WTC11 (cell line): ENCODE data around the gene PHF21B. TPM values are rescaled to one million over a fixed set of nuclear protein-coding genes. Genes with fewer than 3 reads are reported as not detected.

Experiments used
- ATAC-seq: fragments of 200-7000 bp; cut with Tn5 transposase; 2 replicates; pipeline ENCODE4 v1.10.0; 2021; ENCODE audit warnings: mild to moderate bottlenecking, moderate library complexity
- CTCF ChIA-PET: fragments of 300-600 bp; sonication (Branson Sonifier 250); formaldehyde crosslinking; loops from one replicate; lab custom pipeline; 2021; ENCODE audit warnings: antibody characterized with exemption; lab: Charles Lee
- POLR2A ChIA-PET: fragments of 350-600 bp; sonication (Branson Sonifier 250); formaldehyde crosslinking; loops from one replicate; lab custom pipeline; 2021; ENCODE audit warnings: antibody characterized with exemption; lab: Charles Lee
- DNase-seq: peaks from one replicate; pipeline ENCODE4 v3.0.0; 2021; ENCODE audit warnings: low spot score
- H3K27ac Mint-ChIP-seq: 2 replicates; pipeline ENCODE4 v1.8.0; 2021; ENCODE audit warnings: mixed read lengths
- H3K27me3 Mint-ChIP-seq: 2 replicates; pipeline ENCODE4 v1.8.0; 2021; ENCODE audit warnings: low read depth, mild to moderate bottlenecking, moderate library complexity, mixed read lengths
- H3K36me3 Mint-ChIP-seq: 2 replicates; pipeline ENCODE4 v1.8.0; 2021; ENCODE audit warnings: mixed read lengths
- H3K4me1 Mint-ChIP-seq: 2 replicates; pipeline ENCODE4 v1.8.0; 2022; ENCODE audit warnings: mixed read lengths
- H3K4me3 Mint-ChIP-seq: 2 replicates; pipeline ENCODE4 v1.8.0; 2021; ENCODE audit warnings: mild to moderate bottlenecking, moderate library complexity, mixed read lengths
- H3K9me3 Mint-ChIP-seq: 2 replicates; pipeline ENCODE4 v1.8.0; 2021; ENCODE audit warnings: mixed read lengths
- ATF1 ChIP-seq: sonication (generic); formaldehyde crosslinking; IDR thresholded peaks from 2 replicates; pipeline ENCODE4 v1.8.1; 2023; ENCODE audit warnings: mild to moderate bottlenecking, moderate library complexity, missing genetic modification reagents
- ATF2 ChIP-seq: sonication (generic); formaldehyde crosslinking; IDR thresholded peaks from 2 replicates; pipeline ENCODE4 v1.8.1; 2022; ENCODE audit warnings: low read depth, missing genetic modification reagents, borderline replicate concordance
- ELF4 ChIP-seq: sonication (generic); formaldehyde crosslinking; IDR thresholded peaks from 2 replicates; pipeline ENCODE4 v1.8.1; 2022; ENCODE audit warnings: low read depth, mild to moderate bottlenecking, moderate library complexity, missing genetic modification reagents
- GRHL2 ChIP-seq: fragments of 250-450 bp; sonication (Bioruptor Pico); IDR thresholded peaks from 2 replicates; pipeline ENCODE4 v1.8.0; 2022; ENCODE audit warnings: mild to moderate bottlenecking, moderate library complexity; ENCODE audit not compliant: insufficient replicate concordance, severe bottlenecking
- KAT7 ChIP-seq: sonication (generic); formaldehyde crosslinking; IDR thresholded peaks from 2 replicates; pipeline ENCODE4 v1.8.1; 2023; ENCODE audit warnings: missing genetic modification reagents, mild to moderate bottlenecking, borderline replicate concordance
- MLX ChIP-seq: sonication (generic); formaldehyde crosslinking; IDR thresholded peaks from 2 replicates; pipeline ENCODE4 v1.8.1; 2023; ENCODE audit warnings: mild to moderate bottlenecking, missing genetic modification reagents, moderate library complexity
- MYBL2 ChIP-seq: sonication (generic); formaldehyde crosslinking; IDR thresholded peaks from 2 replicates; pipeline ENCODE4 v1.8.1; 2023; ENCODE audit warnings: mild to moderate bottlenecking, moderate library complexity, missing genetic modification reagents
- OVOL2 ChIP-seq: fragments of 250-450 bp; sonication (Bioruptor Pico); IDR thresholded peaks from 2 replicates; pipeline ENCODE4 v1.9.0; 2021; ENCODE audit warnings: mild to moderate bottlenecking, borderline replicate concordance
- SP1 ChIP-seq: sonication (generic); formaldehyde crosslinking; conservative IDR thresholded peaks from 2 replicates; pipeline ENCODE4 v1.8.1; 2022; ENCODE audit warnings: missing genetic modification reagents
- STAT6 ChIP-seq: sonication (generic); formaldehyde crosslinking; conservative IDR thresholded peaks from 2 replicates; pipeline ENCODE4 v1.8.1; 2023; ENCODE audit warnings: mild to moderate bottlenecking, low read depth, missing genetic modification reagents, moderate library complexity
- ZNF219 ChIP-seq: sonication (generic); formaldehyde crosslinking; IDR thresholded peaks from 2 replicates; pipeline ENCODE4 v1.8.0; 2023; ENCODE audit warnings: missing genetic modification reagents, mild to moderate bottlenecking, borderline replicate concordance
- ZNF416 ChIP-seq: fragments of 250-450 bp; sonication (Bioruptor Pico); IDR thresholded peaks from 2 replicates; pipeline ENCODE4 v1.9.0; 2021; ENCODE audit warnings: mild to moderate bottlenecking, inconsistent platforms
- ZNF425 ChIP-seq: fragments of 250-450 bp; sonication (Bioruptor Pico); conservative IDR thresholded peaks from 2 replicates; pipeline ENCODE4 v1.9.0; 2021; ENCODE audit warnings: mild to moderate bottlenecking
- ZNF671 ChIP-seq: fragments of 250-450 bp; sonication (Bioruptor Pico); IDR thresholded peaks from 2 replicates; pipeline ENCODE4 v1.8.0; 2021; ENCODE audit warnings: mild to moderate bottlenecking
- total RNA-seq: library from RNA; stranded (reverse); gene quantifications from 3 replicates; pipeline ENCODE4 v1.2.3, GENCODE V29; 2021
- TF ChIP-seq, protein P1 (sequence below): fragments of 250-450 bp; sonication (Bioruptor Pico); IDR thresholded peaks from 2 replicates; pipeline ENCODE4 v1.9.0; 2021; ENCODE audit warnings: mild to moderate bottlenecking
- TF ChIP-seq, protein P2 (sequence below): sonication (generic); formaldehyde crosslinking; IDR thresholded peaks from 2 replicates; pipeline ENCODE4 v1.8.0; 2022; ENCODE audit warnings: mild to moderate bottlenecking, missing genetic modification reagents
- TF ChIP-seq, protein P3 (sequence below): sonication (generic); formaldehyde crosslinking; conservative IDR thresholded peaks from 2 replicates; pipeline ENCODE4 v1.8.1; 2022; ENCODE audit warnings: mild to moderate bottlenecking, missing genetic modification reagents

PHF21B gene
- total RNA-seq, 1 experiment from 2014 or later = 107 TPM

- TF ChIP-seq, protein P1, sequence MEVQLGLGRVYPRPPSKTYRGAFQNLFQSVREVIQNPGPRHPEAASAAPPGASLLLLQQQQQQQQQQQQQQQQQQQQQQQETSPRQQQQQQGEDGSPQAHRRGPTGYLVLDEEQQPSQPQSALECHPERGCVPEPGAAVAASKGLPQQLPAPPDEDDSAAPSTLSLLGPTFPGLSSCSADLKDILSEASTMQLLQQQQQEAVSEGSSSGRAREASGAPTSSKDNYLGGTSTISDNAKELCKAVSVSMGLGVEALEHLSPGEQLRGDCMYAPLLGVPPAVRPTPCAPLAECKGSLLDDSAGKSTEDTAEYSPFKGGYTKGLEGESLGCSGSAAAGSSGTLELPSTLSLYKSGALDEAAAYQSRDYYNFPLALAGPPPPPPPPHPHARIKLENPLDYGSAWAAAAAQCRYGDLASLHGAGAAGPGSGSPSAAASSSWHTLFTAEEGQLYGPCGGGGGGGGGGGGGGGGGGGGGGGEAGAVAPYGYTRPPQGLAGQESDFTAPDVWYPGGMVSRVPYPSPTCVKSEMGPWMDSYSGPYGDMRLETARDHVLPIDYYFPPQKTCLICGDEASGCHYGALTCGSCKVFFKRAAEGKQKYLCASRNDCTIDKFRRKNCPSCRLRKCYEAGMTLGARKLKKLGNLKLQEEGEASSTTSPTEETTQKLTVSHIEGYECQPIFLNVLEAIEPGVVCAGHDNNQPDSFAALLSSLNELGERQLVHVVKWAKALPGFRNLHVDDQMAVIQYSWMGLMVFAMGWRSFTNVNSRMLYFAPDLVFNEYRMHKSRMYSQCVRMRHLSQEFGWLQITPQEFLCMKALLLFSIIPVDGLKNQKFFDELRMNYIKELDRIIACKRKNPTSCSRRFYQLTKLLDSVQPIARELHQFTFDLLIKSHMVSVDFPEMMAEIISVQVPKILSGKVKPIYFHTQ (CRISPR knock-in tag) = no peak
- TF ChIP-seq GRHL2 (CRISPR knock-in tag) (no peak), ATF1 (CRISPR knock-in tag) (no peak), MLX (CRISPR knock-in tag) (no peak), ZNF671 (no peak)
These were observed 116.7 kb downstream of the PHF21B start (continued) for GRCh38 chr22:44892803-44893730.

- ChIA-PET POLR2A (no interaction called here), CTCF (no interaction called here)
- no peak for ATAC-seq
- Mint-ChIP-seq H3K4me1 (peaks cover 18% of the 10 kb centered on the region), H3K27me3 (no peaks in the 10 kb centered on the region), H3K9me3 (no peaks in the 10 kb centered on the region), H3K36me3 (peaks cover 47% of the 10 kb centered on the region), H3K4me3 (no peak overlapping the region), H3K27ac (peak overlapping the region; percentile 23; the same call in 1 of the 2 replicates)
- DNase-seq = no peak
- TF ChIP-seq SP1 (CRISPR knock-in tag) (no peak), ZNF219 (no peak), ZNF425 (CRISPR knock-in tag) (no peak), KAT7 (CRISPR knock-in tag) (no peak), MYBL2 (CRISPR knock-in tag) (no peak), ELF4 (no peak), ATF2 (CRISPR knock-in tag) (no peak), ZNF416 (CRISPR knock-in tag) (no peak)
These were observed 117.6 kb downstream of the PHF21B start for GRCh38 chr22:44892243-44892642.

GRCh38 chr22:44891791-44892190 lies 118.0 kb downstream of the PHF21B start:
- H3K27ac Mint-ChIP-seq = peak overlapping the region; percentile 23; the same call in 1 of the 2 replicates
- POLR2A ChIA-PET = no interaction called here
- no peak overlapping the region for H3K4me3 Mint-ChIP-seq
- ATAC-seq (no peak), DNase-seq (no peak)
- H3K4me1 Mint-ChIP-seq = peaks cover 18% of the 10 kb centered on the region
- H3K36me3 Mint-ChIP-seq = peaks cover 42% of the 10 kb centered on the region
- CTCF ChIA-PET = no interaction called here
- H3K9me3 Mint-ChIP-seq = no peaks in the 10 kb centered on the region
- TF ChIP-seq, protein P2, sequence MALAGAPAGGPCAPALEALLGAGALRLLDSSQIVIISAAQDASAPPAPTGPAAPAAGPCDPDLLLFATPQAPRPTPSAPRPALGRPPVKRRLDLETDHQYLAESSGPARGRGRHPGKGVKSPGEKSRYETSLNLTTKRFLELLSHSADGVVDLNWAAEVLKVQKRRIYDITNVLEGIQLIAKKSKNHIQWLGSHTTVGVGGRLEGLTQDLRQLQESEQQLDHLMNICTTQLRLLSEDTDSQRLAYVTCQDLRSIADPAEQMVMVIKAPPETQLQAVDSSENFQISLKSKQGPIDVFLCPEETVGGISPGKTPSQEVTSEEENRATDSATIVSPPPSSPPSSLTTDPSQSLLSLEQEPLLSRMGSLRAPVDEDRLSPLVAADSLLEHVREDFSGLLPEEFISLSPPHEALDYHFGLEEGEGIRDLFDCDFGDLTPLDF (CRISPR knock-in tag) = no peak
- TF ChIP-seq STAT6 (CRISPR knock-in tag) (no peak), OVOL2 (no peak)
- TF ChIP-seq, protein P3, sequence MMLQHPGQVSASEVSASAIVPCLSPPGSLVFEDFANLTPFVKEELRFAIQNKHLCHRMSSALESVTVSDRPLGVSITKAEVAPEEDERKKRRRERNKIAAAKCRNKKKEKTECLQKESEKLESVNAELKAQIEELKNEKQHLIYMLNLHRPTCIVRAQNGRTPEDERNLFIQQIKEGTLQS (CRISPR knock-in tag) = no peak
- no peaks in the 10 kb centered on the region for H3K27me3 Mint-ChIP-seq
